ENCODE data around the gene KCNK15.

Gene KCNK15

DNA sequence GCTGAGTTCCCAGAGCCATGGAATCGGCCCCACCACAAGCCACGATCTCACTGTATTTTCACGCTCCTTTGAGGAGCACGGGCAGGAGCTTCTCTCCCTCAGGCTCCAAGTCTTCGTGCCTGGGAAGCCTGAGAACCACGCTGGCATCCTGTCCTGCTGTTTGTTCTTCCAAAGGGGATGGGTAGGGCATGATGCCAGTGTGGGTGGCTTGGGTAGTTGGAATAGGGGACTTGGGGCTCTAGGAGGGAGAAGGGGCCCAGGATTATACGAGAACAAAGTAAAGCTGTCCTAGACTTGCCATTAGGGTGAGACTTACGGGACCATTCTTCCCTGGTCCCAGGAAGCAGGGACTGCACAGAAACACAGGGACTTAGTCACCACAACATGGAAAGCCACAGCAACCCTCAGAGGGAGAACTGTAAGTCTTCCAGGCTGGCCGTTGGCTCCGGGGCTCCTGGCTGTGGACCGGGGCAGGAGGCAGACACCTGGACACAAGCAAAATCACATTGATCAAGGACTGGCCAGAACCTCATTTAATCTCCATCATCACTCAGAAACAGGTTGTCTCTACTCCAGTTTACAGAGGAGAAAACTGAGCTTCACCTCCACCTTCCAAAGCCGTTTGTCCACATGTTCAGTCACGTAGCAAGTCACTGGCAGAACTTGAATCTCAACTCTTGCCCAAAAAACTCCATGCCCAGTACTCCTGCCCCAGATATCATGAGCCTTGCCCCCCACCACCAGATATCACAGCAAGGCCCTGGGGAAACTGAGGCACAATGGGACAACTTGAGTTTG, 29.2 kb upstream of the KCNK15 start:
- H3K27me3 ChIP-seq (ENCODE audit: low read depth, low read length) = peaks cover 12% of the 10 kb centered on the region
- H3K9ac ChIP-seq (ENCODE audit: low read length) = no peak overlapping the region

DNA sequence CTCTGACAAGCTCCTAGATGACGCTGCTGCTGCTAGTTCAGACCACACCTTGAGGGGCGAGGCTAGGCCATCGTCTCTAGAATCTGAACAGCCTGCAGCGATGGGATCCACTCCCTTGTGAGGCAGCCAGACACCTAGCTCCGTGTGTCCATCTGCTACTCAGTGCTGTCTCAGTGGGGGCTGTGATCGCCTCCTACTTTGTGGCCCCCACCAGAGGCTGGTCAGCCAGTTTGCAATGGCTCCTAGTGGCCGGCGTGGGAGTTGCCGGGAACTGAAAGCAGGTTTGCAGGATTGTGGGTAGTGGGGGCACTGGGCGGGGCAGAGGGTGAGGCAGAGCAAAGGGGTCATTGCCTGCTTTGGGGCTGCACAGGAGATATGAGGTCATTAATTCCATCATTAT, 27.7 kb upstream of the KCNK15 start:
- Histone ChIP-seq H3K9me3 (ENCODE audit: insufficient read depth, low read length) (no peaks in the 10 kb centered on the region), H4K20me1 (ENCODE audit: insufficient read depth, low read length) (no peaks in the 10 kb centered on the region), H3K36me3 (replicated peaks; ENCODE audit: low read depth, low read length) (no peaks in the 10 kb centered on the region), H3K79me2 (ENCODE audit: low read length) (no peaks in the 10 kb centered on the region), H3K27ac (ENCODE audit: low read length) (no peak overlapping the region), H3K4me1 (ENCODE audit: low read length) (no peaks in the 10 kb centered on the region), H3K4me3 (ENCODE audit: low read length) (no peak overlapping the region), H2AFZ (ENCODE audit: low read depth, low read length) (no peak overlapping the region), H3K27me3 (ENCODE audit: low read depth, low read length) (peaks cover 5% of the 10 kb centered on the region; the same call in 1 of the 2 replicates), H3K9ac (ENCODE audit: low read length) (no peak overlapping the region), H3K4me2 (ENCODE audit: low read length) (no peak overlapping the region)
- no peak for TF ChIP-seq EZH2phosphoT487 (IDR thresholded peaks at IDR 0.05; ENCODE audit: low read depth)
- TF ChIP-seq, protein P1, sequence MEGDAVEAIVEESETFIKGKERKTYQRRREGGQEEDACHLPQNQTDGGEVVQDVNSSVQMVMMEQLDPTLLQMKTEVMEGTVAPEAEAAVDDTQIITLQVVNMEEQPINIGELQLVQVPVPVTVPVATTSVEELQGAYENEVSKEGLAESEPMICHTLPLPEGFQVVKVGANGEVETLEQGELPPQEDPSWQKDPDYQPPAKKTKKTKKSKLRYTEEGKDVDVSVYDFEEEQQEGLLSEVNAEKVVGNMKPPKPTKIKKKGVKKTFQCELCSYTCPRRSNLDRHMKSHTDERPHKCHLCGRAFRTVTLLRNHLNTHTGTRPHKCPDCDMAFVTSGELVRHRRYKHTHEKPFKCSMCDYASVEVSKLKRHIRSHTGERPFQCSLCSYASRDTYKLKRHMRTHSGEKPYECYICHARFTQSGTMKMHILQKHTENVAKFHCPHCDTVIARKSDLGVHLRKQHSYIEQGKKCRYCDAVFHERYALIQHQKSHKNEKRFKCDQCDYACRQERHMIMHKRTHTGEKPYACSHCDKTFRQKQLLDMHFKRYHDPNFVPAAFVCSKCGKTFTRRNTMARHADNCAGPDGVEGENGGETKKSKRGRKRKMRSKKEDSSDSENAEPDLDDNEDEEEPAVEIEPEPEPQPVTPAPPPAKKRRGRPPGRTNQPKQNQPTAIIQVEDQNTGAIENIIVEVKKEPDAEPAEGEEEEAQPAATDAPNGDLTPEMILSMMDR (IDR thresholded peaks at IDR 0.05; ENCODE audit: low read depth, low read length) = peak; percentile 26

More for the DNA sequence above, 29.2 kb upstream of the KCNK15 start:
- H3K27ac ChIP-seq (ENCODE audit: low read length) = no peak overlapping the region
- H2AFZ ChIP-seq (ENCODE audit: low read depth, low read length) = no peak overlapping the region
- no peaks in the 10 kb centered on the region for H3K36me3 ChIP-seq (replicated peaks; ENCODE audit: low read depth, low read length)
- no peaks in the 10 kb centered on the region for H3K9me3 ChIP-seq (ENCODE audit: insufficient read depth, low read length)
- TF ChIP-seq EZH2phosphoT487 (IDR thresholded peaks at IDR 0.05; ENCODE audit: low read depth) = no peak
- TF ChIP-seq, protein P1 (IDR thresholded peaks at IDR 0.05; ENCODE audit: low read depth, low read length) = no peak
- no peak overlapping the region for H3K4me3 ChIP-seq (ENCODE audit: low read length)
- no peaks in the 10 kb centered on the region for H3K79me2 ChIP-seq (ENCODE audit: low read length)
- no peak overlapping the region for H3K4me2 ChIP-seq (ENCODE audit: low read length)
- H4K20me1 ChIP-seq (ENCODE audit: insufficient read depth, low read length) = no peaks in the 10 kb centered on the region
- no peaks in the 10 kb centered on the region for H3K4me1 ChIP-seq (ENCODE audit: low read length)

DNA sequence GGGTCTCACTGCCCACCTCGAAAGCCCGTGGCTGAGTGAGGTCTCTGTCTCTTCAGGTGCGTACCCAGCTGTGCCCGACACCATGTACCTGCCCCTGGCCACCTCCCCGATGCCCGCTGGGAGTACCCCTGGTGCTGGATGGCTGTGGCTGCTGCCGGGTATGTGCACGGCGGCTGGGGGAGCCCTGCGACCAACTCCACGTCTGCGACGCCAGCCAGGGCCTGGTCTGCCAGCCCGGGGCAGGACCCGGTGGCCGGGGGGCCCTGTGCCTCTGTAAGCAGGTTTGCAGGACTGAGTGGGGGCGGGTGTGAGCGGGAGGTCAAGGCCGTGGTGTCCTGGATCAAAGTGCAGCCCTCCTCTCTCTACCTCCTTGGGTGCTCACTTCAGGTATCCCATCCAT, 25.8 kb upstream of the KCNK15 start:
- no peak overlapping the region for H3K4me3 ChIP-seq (ENCODE audit: low read length)
- H3K79me2 ChIP-seq (ENCODE audit: low read length) = no peaks in the 10 kb centered on the region
- no peak overlapping the region for H3K27ac ChIP-seq (ENCODE audit: low read length)
- H3K4me1 ChIP-seq (ENCODE audit: low read length) = no peaks in the 10 kb centered on the region
- H4K20me1 ChIP-seq (ENCODE audit: insufficient read depth, low read length) = no peaks in the 10 kb centered on the region
- H3K36me3 ChIP-seq (replicated peaks; ENCODE audit: low read depth, low read length) = no peaks in the 10 kb centered on the region
- no peak overlapping the region for H3K9ac ChIP-seq (ENCODE audit: low read length)
- no peak for TF ChIP-seq EZH2phosphoT487 (IDR thresholded peaks at IDR 0.05; ENCODE audit: low read depth)
- TF ChIP-seq, protein P1 (IDR thresholded peaks at IDR 0.05; ENCODE audit: low read depth, low read length) = no peak
- no peaks in the 10 kb centered on the region for H3K9me3 ChIP-seq (ENCODE audit: insufficient read depth, low read length)
- no peaks in the 10 kb centered on the region for H3K27me3 ChIP-seq (ENCODE audit: low read depth, low read length)
- H2AFZ ChIP-seq (ENCODE audit: low read depth, low read length) = no peak overlapping the region
- no peak overlapping the region for H3K4me2 ChIP-seq (ENCODE audit: low read length)

DNA sequence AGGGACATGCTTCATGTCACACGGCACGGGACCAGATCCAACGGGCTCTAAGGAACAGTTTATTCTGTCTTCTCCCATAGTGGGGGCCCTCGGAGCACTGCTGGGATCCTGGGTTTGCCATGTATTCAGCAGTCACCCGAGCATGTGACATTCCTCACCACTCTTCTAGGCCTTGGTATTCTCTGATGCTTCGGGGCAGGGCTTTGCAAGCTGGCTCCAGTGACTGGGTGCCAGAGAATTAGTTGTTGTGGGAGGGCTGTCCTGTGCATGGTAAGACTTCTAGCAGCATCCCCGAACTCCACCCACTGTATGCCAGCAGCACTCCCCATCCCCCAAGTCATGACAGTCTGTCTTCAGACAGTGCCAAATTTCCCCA, 25.1 kb upstream of the KCNK15 start:
- no peak overlapping the region for H3K9ac ChIP-seq (ENCODE audit: low read length)
- no peak overlapping the region for H2AFZ ChIP-seq (ENCODE audit: low read depth, low read length)
- no peak for TF ChIP-seq EZH2phosphoT487 (IDR thresholded peaks at IDR 0.05; ENCODE audit: low read depth)
- TF ChIP-seq, protein P1 (IDR thresholded peaks at IDR 0.05; ENCODE audit: low read depth, low read length) = no peak
- no peak overlapping the region for H3K4me3 ChIP-seq (ENCODE audit: low read length)
- no peak overlapping the region for H3K4me2 ChIP-seq (ENCODE audit: low read length)
- no peaks in the 10 kb centered on the region for H4K20me1 ChIP-seq (ENCODE audit: insufficient read depth, low read length)
- no peaks in the 10 kb centered on the region for H3K27me3 ChIP-seq (ENCODE audit: low read depth, low read length)
- H3K36me3 ChIP-seq (replicated peaks; ENCODE audit: low read depth, low read length) = no peaks in the 10 kb centered on the region
- H3K4me1 ChIP-seq (ENCODE audit: low read length) = peaks cover under 1% of the 10 kb centered on the region
- H3K27ac ChIP-seq (ENCODE audit: low read length) = no peak overlapping the region
- H3K9me3 ChIP-seq (ENCODE audit: insufficient read depth, low read length) = no peaks in the 10 kb centered on the region
- no peaks in the 10 kb centered on the region for H3K79me2 ChIP-seq (ENCODE audit: low read length)

All from OCI-LY3 (cell line).